Stimulated activated CD4-positive, alpha-beta T cell treated with anti-CD3 and anti-CD28 coated beads, TNF-alpha, amount 100 ng/mL, for 48 hours (primary cell): ENCODE results near the gene TNFAIP8L1.
"Not testable (repeated sequence)": the region's sequence is repeated elsewhere in the genome, so short reads cannot be mapped to it uniquely, and the experiment has no call there.

Experiments
- DNase-seq, 3 donors: peaks; one replicate each; pipeline ENCODE4 v3.0.0-alpha.2; 2020; ENCODE audit warnings: low read depth in 3 of 3

TNFAIP8L1 gene

DNA sequence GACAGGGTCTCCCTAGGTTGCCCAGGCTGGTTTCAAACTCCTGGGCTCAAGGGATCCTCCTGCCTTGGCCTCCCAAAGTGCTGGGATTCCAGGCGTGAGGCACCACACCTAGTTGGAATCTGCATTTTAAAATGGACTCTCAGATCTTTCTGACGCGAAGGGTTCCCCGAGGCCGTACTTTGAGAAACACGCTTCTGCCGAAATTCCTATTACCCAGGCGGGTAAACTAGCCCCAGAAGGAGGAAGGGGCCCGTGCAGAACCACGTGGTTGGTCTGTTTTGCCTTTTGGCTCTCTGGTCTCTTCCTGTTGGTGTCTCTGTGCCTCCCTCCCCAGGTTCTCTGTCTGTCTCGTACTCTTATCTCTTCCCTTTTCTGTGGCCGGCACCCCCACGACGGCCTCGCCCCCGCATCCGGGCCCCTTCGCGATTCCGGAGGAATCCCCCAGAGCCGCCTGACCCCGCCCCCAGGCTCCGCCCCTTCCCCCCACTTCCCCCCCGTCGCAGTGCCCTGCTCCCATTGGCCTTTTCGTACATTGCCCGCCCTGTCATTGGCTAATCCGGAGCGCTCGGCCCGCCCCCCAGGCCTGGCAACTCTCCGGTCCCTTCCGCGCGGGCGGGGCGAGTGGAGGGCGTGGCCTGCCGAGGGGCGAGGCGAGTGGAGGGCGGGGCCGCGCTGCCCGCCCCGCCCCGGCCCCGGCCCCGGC, at the start of gene TNFAIP8L1:
TNFAIP8L1 (plus strand) TSS at position 689 of the 703 bp plus-strand sequence. CDS start 12,354 bp downstream, outside the sequence.
- peak; percentile 97 to 99 (median 98) for DNase-seq

DNA sequence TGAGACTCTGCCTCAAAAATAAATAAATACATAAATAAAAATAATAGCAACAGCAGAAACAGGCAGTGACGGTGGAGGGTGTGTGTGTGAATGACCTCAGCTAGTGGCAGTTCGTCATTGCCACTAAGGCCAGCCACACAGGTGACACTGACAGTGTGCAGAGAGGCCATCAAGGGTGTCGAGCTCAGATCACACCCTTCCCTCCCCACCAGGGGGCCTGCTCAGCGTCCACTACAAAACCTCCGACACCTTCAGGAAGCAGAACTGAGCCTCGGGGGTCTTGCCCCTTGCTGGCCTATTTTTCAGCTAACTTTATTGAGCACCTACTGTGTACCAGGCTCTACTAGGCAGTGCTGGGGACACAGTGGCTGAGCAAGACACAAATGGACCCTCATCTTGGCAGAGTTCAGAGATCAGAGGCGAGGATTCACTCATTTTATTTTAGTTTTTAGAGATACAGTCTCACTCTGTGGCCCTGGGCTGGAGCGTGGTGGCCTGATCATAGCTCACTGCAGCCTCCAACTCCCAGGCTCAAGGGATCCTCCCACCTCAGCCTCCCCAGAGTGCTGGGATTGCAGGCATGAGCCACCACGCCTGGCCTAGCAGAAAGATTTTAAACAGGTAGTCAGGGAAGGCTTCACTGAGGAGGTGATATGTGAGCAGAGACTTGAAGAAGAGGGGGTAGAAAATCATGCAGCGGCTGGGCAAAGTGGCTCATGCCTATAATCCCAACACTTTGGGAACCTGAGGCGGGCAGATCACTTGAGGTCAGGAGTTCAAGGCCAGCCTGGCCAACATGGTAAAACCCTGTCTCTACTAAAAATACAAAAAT, 49.5 kb upstream of the TNFAIP8L1 start:
- DNase-seq: peak in 1 of 3 donors; percentile 5

DNA sequence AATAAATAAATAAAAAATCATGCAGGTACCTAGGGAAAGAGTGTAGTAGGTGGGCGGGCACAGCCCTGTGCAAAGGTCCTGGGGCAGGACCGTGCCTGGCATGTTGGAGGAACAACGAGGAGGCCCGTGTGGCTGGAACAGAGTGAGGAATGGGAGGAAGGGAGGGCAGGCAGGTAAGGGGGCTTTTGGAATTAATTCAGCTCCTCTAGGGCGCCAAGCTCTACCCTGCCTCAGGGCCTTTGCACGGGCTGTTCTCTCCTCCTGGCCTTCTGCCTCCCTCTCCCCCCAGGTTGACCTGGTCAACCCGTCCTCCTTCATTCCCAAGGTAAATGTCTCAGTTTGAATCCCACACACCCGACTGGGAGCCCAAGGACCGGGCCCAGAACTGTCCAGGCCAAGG, 48.8 kb upstream of the TNFAIP8L1 start:
- no peak for DNase-seq

DNA sequence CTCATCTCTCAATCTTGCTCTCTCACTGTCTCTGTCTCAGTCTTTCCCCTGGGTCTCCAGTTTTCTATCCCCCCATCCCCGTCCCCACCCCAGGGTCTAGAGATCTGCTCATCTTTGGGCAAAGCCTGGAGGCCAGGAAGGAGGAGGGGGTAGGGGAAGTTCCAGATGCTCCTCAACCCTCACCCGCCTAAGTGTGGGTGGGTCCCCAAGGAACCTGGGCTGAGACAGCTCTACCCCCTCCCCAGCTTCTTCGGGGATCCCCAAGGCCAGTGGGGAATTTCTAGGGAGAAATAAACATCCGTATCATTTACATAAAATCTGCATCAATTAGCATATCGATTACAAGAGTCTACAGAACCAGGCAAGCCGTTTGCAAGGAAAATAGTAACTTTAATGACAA, 48.0 kb upstream of the TNFAIP8L1 start:
- DNase-seq: no peak

DNA sequence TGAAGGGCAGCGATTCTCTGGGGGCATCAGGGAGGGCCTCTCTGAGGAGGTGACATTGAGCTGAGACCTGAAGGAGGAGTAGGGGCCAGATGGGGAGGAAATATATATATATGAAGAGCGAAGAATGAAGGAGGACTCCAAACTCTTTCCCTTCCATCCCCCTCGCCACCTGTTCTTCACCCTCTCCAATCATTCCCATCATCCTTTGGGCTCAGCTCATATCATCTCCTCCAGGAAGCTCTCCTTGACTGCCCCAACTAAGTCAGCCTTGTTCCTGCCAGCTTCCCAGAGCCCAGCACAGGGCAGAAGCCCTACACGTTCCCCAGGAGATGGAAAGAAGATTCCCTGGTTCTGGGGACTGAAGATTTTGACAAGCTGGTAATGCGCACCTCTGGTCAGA, 46.9 kb upstream of the TNFAIP8L1 start:
- DNase-seq: no peak

DNA sequence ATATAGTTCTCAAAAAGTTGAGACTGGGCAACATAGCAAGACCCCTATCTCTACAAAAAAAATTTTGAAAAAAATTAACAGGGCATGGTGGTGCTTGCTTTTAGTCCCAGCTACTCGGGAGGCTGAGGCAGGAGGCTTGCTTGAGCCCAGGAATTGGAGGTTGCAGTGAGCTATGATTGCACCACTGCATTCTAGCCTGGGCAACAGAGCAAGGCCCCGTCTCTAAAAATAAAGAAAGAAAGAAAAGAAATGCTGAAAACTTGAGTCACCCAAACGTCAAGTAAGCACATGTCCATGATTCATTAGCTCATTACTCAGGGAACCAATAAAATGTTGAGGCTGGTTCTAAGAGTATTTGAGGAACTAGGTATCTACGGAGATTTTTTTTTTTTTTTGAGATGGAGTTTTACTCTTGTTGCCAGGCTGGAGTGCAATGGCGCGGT, 45.9 kb upstream of the TNFAIP8L1 start:
- no peak for DNase-seq

DNA sequence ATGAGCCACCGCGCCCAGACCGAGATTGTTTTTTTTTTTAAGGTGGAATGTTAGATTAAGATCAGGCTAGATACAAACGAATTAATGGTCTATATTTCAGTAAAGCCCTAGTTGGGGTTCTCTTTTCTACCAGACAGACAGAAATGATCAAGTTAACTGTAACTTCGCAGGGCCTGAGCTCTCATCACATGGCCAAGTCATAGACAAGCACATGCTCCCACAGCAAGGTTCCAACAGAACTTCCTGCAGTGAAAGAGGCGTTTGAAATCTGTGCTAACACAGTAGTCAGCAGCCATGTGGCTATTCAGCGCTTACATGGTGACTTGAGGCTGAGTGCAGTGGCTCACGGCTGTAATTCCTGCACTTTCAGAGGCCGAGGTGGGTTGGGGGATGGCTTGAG, 45.1 kb upstream of the TNFAIP8L1 start:
- no peak for DNase-seq

DNA sequence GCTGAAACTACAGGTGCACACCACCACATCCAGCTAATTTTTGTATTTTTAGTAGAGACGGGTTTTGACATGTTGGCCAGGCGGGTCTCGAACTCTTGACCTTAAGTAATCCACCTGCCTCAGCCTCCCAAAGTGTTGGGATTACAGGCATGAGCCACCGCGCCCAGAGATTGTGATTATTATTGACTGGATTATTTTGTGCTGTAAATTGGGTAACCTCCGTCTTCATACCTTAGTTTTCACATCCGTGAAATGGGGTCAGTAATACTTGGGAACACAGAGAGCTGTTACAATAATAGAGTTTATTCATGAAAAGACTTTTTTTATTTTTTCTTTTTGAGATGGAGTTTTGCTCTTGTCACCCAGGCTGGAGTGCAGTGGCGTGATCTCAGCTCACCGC, 44.2 kb upstream of the TNFAIP8L1 start:
- not testable (repeated sequence) for DNase-seq

DNA sequence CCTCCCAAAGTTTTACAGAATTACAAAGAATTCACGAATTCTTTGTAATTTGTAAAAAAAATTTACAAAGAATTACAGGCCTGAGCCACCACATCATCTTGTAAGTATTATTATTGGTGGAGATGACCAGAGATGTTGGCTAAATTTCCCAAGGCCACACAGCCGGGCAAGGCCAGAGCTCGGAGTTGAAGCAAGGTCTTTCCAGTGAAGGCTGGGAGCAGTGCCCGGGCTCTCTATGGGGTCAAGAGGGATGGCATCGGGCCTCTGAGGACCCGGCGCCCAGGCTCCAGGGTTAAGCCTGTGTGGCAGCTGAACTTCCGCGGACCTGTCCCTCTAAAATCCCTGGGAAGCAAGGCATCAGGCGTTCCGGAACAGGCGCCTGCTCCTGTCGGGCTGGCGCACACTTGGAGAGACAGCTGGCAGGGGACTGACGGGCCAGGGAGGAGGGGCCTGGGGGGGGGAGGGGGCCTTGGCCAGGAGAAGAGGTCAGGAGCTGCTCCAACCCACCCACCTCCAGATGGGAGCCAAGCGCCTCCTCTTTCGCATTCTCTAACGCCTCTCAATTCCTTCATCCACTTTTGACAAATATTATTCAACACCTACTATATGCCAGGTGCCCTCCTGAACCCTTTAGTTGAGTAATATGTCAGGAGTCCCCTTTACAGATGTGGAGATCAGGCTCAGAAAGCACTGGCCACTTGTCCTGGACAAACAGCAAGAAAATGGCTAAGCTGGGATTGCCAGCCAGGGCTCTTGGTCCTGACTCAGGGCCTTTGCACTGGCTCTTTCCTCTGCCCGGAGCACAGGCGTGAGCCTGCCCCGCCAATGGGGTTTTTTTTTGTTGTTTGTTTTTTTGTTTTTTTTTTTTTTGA, 43.0 kb upstream of the TNFAIP8L1 start:
- DNase-seq: no peak

DNA sequence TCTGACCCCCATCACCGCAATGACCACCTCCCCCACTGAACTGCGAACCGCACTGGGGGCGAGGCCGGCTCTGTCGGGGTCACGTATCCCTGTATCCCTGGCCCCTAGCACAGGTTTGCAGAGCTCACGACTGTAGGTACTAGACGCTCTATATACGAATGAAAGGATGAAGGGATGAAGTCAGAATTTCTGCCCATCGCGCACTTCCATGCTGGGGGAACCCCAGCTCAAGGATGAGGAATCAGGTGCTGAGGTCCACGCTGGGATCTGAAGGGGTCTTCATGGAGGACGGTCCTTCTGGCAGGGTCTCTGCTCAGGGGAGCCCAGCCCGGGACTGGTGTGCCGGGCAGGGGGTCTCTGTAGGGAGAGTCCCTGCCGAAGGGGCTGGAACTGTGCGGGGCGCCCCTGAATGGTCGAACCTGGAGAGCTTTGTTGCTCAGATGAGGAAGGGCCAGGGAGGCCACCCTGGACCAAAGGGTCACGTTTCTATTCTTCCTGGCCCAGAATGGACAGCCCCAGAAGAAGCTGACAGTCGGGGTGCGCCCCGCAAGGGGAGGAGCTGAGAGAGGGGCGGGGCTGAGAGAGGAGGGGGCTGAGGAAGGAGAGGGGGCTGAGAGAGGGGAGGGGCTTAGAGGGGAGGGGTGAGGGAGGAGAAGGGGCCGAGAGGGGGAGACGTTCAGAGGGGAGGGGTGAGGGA, 41.9 kb upstream of the TNFAIP8L1 start:
- DNase-seq: no peak

DNA sequence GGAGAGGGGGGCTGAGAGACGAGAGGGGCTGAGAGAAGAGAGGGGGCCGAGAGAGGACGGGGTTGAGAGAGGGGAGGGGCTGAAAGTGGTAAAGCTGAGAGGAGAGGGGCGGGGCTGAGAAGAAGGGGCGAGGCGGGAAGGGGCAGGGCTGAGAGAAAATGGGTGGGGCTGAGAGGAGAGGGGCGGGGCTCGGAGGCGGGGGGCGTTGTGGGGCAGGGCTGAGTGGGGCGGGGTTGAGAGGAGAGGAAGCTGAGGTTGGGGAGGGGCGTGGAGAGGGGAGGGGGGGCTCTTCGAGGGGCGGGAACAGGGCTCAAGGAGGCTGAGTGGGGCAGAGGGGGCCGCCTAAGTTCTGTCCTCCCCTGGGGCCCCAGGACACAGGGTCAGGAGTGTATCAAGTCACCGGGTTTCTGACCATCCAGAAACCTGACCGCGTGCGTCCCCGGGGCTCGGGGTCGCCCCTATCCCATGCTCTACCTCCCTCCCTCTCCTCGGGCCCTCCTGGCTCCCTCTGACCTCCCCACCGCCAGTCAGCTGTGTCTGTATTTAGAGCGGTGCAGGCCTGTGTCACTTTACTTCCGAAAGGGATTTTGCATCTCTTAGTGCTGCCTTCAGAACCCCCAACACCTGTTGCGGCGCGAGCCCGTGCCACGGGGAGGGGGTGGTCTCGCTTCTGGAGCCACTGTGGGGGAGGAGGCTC, 41.2 kb upstream of the TNFAIP8L1 start:
- peak; percentile 14 to 55 (median 30) for DNase-seq

DNA sequence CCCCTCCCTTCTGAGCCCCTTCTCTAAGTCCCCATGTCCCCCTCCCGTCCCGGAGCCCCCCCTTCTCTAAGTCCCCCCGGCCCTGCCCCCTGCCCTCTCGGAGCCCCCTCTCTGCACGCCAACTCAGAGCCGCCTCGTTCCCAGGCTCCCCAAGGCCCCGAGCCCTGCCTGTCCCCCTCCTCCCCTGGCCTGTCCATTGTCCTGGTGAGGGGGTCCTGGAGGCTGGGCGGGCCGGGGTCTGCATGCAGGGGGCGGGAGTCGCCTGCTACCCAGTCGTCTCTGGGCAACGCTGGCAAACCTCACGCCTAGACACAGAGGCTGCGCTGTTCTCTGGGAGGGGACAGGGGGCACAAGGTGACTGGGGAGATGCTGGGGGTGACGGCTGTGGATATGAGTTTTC, 40.6 kb upstream of the TNFAIP8L1 start:
- DNase-seq: no peak

DNA sequence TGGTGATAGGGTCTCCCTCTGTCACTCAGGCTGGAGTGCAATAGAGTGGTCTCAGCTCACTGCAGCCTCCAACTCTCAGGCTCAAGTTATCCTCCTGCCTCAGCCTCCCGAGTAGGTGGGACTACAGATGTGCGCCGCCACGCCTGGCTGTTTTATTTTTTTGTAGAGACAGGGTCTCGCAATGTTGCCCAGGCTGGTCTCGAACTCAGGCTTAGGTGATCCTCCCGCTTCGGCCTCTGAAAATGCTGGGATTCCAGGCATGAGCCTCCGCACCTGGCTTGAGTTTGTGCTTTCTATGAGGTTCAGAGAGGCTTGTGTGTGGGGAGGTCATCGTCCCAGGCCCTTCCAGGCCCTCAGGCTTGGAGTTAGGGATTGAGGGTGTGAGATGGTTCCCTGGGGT, 39.2 kb upstream of the TNFAIP8L1 start:
- DNase-seq: no peak

DNA sequence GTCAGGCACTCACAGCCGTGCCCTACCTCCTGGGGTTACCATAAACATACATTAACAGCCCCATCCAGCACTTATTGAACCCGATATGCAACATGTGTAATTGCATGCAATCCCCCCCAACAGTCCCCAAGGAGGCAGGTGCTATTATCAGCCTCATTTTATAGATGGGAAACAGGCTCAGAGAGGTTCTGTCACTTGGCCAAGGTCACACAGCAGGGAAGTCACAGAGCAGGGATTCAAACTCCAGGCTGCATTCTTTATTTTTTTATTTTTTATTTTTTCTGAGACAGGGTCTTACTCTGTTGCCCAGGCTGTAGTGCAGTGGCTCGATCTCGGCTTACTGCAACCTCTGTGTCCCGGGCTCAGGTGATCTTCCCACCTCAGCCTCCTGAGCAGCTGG, 38.4 kb upstream of the TNFAIP8L1 start:
- DNase-seq: no peak

DNA sequence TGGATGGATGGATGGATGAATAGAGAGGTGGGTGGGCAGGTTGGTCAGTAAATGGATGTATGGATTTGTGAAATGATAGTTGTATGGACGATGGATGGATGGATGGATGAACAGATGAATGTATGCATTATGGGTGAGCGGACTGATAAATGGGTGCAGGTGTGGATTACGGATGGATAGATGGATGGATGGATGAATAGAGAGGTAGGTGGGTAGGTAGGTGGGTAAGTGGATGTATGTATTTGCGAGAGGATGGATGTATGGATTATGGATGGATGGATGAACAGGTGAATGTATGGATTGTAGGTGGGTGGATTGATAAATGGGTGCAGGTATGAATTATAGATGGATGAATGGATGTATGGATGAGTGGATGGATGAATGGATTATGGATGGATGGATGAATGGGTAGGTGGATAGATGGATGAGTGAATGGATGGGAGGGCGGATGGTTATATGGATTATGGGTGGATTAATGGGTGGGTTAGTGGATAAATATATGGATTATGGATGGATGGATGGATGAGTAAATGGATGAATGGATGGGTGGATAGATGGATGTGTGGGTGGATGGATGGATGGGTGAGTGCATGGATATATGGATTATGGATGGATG, 37.0 kb upstream of the TNFAIP8L1 start:
- no peak for DNase-seq

DNA sequence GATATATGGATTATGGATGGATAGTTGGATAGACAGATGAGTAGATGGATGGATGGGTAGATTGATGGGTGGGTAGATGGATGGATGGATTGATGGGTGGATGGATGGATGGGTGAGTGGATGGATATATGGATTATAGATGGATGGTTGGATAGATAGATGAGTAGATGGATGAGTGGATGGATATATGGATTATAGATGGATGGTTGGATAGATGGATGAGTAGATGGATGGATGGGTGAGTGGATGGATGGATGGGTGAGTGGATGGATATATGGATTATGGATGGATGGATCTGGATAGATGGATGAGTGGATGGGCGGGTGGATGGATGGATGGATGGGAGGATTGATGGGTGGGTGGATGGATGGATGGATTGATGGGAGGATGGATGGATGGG, 36.4 kb upstream of the TNFAIP8L1 start:
- DNase-seq: no peak

DNA sequence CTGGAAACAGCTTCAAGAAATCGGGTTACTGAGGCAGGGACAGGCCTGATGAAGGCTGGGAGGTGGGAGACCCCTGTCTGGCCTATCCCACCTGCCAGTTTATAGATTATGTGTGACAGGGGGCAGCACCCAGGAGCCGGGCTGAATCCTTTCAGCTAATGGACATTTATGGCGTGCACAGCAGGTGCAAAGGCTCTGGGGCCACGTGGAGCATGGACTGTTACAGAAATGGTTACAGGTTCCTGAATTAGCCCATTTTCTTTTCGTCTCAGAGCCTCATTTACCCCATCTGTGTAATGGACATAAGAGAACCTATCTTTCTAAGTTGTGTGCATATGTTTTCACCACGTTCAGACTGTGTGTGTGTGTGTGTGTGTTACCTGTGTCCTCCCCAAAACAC, 34.4 kb upstream of the TNFAIP8L1 start:
- DNase-seq: no peak

DNA sequence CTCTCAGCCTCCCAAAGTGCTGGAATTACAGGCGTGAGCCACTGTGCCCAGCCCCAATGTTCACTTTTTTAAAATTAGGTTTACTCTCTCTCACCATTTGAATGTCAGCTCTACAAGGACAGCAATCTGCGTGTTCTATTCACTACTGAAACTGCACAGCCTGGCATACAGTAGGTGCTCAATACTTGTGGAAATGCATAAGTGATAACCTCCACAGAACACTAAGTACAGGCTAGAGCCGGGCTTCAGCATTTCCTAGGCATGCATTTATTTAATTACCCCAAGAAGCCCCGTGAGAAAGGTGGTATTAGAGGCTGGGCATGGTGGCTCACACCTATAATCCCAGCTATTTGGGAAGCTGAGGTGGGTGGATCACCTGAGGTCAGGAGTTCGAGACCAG, 33.1 kb upstream of the TNFAIP8L1 start:
- DNase-seq: no peak

DNA sequence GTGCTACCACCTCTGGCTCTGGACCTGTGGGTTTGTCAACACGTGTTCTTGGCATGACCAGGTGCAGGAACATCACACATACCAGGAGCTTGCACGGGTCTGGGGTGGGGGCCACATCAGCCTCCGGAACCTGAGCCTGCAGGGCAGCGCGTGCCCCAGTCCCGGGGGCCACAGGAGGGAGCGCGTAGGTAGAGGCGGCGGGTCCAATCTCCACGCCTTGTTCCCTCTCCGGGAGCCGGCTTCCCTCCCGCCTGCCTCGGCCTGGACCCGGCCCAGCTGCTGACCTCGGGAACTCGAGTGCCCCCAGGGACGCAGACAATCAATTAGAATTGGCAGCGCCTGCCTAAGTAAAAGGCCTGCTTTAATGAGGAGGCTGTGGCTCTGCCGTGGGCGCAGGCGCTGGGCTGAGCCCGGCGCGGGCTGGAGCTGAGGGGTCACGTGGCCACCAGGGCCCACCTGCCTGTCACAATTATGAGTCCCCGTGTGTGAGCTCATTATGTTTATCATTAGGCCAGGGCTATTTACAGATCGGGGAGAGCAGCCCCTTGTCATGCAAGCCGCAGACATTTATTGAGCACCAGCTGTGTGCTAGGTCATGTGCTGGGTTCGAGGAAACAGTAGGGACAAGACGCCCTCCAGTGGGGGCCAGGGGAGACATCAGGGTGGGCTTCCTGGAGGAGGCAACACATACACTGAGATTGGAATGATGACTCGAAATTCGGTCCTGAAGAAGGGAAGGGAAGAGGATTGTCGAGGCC, 32.2 kb upstream of the TNFAIP8L1 start:
- no peak for DNase-seq
